Renal cortex interstitium (tissue), 11 donors: ENCODE measurements around the gene MEIS3. TPM values are rescaled to one million over a fixed set of nuclear protein-coding genes. Genes with fewer than 3 reads are reported as not detected.

Experiments used
- DNase-seq, 11 donors: peaks; one replicate each; pipeline ENCODE4 v3.0.0-alpha.2; 2013; ENCODE audit warnings: low read depth in 9 of 11, low spot score in 4 of 11; ENCODE audit errors: extremely low read depth in 1 of 11
- polyA plus RNA-seq, 3 donors: library from polyadenylated mRNA; unstranded; fragments of 120-200 nt; gene quantifications; one replicate each; pipeline ENCODE4 v1.2.1, GENCODE V29; 2013; ENCODE audit not compliant: insufficient read length in 3 of 3

The MEIS3 gene
- polyA plus RNA-seq, 3 donors = 15.0 to 29.5 (median 18.2) TPM

GRCh38 chr19:47443331-47443730, 24.0 kb upstream of the MEIS3 start:
- DNase-seq = no peak

- no peak for DNase-seq
These were observed 19.5 kb upstream of the MEIS3 start for GRCh38 chr19:47438793-47439220.

DNA sequence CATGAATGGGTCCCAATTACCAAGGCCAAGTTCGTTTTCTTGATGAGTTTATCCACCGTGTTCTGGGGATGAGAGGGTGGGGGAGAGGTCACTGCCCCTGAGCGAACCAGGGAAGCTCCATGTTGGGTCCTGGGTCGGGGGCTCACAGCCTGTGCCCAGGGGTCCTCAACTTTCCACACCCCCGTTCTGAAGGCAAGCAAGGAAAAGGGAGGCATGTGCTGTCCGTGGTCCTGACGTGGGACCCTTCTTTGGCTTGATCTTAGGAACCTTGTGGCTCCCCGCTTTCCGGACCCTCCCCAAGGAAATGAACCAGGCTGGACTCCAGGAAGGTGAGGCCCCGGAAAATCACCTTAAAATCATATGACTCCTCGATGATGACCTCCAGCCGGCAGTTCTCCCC, 18.2 kb upstream of the MEIS3 start:
- DNase-seq = no peak

- peak in 3 of 11 donors; percentile 48 to 68 (median 64) for DNase-seq
These were observed 17.5 kb upstream of the MEIS3 start for GRCh38 chr19:47436712-47437401.

DNA sequence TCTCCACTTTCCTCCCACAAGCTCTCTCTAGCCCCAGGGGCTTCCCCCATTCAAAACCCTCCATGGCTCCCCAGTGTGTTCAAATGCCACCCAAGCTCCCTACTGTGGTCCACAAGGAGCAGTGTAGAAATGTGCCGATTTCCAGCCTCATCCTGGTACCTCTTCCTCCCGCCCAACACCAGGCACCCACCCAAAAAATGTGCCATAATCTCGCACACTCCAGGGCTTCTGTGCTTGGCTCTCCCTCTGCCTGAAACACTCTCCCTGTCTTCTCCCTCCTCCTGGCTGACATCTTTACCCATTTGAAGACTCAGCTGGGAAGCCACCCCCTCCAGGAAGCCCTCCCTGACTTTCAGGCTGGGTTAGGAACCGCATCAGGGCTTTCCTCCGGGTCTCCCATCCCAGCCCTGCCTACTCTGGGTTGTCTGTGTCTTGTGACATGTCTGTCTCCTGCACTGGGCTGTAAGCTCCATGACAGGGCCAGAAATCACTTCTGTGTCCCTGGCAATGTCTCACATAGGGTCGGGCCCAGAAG, 16.6 kb upstream of the MEIS3 start:
- no peak for DNase-seq

GRCh38 chr19:47435196-47435595, 15.9 kb upstream of the MEIS3 start:
- DNase-seq = no peak

DNA sequence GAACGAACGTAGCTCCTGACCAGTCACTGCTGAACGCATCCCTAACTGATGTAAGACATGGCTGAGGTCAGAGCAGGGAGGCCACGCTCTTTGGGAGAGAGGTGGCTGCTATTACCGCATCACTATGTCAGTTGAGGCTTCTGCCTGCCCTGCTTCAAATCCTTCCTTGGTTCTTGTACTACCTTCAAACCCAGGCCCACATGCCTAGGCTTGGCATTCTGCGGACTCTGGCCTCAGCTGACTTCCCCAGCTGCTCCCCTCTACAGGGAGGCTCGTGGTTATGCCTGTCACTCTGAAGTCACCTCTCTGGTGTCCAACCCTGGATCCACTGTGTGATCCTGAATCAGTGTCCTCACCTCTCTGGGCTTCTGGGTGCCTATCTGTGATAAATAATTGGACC, 14.8 kb upstream of the MEIS3 start:
- DNase-seq = no peak

GRCh38 chr19:47433121-47433520, 13.8 kb upstream of the MEIS3 start:
- DNase-seq = no peak

DNA sequence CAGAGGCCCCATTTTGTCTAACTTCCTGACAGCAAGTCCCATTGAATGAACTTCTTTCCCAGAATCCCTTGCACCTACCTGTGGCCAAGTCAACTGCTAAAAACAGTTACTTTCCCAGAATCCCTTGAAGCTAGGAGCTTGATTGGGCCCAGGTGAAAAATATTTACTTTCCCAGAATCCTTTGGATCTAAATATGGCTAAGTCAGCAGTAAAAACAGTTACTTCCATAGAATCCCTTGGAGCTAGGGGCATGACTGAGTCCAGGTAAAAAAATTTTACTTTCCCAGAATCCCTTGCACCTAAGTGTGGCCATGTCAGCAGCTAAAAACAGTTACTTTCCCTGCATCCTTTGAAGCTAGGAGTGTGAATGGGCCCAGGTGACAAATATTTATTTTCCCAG, 13.2 kb upstream of the MEIS3 start:
- no peak for DNase-seq

- DNase-seq = no peak
These were observed 12.8 kb upstream of the MEIS3 start for GRCh38 chr19:47432091-47432490.

DNA sequence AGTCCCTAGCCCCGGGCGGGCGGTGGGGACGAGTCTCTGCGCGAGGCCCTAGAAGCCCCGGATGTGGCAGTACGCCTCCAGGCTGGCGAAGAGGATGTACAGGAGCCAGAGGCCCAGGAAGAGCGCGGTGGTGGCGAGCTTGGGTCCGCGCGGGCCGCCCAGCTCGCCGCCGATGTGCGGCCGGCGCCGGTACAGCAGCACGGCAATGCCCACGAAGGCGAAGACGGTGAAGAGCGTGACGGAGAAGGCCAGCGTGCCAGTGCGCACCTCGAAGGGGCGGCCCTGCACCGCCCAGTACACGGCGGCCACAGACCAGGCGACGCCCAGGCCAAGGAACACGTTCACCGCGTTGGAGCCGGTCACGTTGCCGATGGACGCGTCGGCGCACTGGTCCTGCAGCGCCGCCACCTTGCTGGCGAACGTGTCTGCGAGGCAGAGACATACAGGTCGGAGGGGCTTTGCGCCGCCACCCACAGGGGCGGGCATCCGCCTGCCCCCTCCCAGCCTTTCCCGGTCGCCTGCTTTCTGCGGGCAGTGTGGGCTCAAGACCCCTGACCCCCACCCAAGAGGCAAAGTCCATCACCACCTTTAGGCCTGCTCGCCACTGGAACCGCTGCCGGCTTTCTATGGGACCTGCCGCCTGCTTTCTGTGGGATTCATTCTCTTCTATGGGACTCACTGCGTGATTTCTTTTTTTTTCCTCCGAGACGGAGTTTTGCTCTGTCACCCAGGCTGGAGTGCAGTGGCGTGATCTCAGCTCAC, 10.9 kb upstream of the MEIS3 start:
- DNase-seq = no peak

GRCh38 chr19:47429140-47429793, 9.9 kb upstream of the MEIS3 start:
- no peak for DNase-seq

DNA sequence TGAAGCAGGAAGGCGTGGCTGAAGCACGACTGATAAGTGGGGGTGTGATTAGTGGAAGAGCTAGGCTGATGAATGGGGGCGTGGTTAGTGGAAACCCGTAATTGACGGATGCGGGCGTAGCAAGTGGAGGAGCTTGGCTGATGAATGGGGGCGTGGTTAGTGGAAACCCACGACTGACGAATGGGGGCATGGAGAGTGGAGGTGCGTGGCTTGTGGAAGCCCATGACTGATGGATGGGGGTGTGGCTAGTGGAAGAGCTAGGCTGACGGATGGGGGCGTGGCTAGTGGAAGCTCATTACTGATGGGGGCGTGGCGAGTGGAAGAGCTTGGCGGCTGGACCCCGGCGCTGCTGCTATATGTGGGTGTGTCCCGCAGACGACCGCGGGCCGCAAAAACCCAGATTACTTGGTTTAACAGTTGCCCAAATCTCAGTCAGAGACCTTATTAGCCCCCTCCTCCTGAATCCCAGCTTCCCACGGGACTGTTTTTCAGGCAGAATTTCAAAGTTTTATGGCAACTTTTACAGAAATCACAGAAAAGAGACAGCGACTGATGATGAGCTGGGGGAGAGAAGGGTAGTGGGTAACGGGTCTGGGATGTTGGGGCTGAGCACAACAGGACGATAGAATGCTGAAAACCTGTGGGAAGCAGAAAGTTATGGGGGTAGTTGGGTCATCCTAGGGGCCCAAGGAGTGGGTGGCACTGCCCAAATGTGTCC, 9.0 kb upstream of the MEIS3 start:
- peak in 8 of 11 donors; percentile 68 to 91 (median 86) for DNase-seq

DNA sequence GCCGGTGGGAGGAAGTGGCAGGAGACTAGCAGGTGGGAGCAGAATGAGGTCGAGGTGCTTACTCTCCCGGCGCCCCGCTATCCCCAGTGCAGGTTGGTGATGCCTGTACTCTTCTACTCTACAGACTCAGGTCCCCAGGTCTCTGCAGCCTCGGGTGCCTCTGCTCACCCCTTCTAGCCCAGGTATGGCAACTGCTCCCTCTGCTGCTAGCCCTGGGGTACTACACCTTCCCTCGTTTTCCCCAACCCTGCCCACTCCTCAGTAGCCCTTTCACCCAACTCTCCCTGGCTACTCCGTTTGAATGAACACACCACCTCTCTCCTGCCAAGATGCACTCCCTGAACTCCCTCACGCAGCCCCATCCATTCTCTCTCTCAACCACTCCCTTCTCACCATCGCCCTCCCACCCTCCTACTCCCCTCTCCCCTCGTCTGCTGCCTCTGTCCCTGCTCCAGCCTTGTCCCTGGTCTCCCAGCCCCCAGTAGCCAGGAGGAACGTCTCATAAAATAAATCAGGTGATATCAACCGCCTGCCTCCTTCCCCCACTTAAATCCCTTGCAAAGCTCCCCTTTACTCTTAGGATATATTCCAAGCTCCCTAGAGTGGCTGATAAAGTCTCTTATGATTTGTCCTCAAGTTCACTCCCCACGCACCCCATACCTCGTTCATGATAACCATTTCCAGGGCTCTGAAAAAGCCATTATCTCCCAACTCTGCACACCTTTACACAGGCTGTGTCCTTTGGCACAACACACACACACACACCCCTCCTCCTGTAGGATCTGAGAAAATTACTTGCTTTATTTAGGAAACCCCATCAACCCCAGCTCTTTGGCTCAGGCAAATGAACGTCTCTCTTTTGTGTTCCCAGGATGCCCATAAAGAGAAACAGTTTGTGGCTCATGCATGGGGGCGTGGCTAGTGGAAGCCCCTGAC, 8.2 kb upstream of the MEIS3 start:
- peak in 1 of 11 donors; percentile 63 for DNase-seq

- no peak for DNase-seq
These were observed 4.0 kb upstream of the MEIS3 start for GRCh38 chr19:47423203-47423882.

DNA sequence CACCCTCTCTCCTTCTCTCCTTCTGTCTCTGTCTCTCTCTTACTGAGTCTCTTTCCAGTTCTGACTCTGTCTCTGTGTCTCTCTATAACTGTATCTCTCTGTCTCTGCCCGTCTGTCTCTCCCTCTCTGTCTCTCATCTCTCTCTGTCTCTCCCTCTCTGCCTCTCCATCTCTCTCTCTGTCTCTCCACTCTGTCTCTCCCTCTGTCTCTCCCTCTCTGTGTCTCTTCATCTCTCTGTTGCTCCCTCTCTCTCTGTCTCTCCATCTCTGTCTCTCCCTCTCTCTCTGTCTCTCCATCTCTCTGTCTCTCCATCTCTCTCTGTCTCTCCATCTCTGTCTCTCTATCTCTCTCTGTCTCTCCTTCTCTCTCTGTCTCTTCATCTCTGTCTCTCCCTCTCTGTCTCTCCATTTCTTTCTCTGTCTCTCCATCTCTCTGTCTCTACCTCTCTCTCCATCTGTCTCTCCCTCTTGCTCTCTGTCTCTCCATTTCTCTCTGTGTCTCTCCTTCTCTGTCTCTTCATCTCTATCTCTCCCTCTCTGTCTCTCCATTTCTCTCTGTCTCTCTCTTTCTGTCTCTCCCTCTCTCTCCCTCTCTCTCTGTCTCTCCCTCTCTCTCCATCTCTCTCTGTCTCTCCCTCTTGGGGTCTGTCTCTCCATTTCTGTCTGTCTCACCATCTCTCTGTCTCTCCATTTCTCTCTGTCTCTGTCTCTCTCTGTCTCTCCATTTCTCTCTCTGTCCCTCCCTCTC, 3.3 kb upstream of the MEIS3 start:
- no peak for DNase-seq

DNA sequence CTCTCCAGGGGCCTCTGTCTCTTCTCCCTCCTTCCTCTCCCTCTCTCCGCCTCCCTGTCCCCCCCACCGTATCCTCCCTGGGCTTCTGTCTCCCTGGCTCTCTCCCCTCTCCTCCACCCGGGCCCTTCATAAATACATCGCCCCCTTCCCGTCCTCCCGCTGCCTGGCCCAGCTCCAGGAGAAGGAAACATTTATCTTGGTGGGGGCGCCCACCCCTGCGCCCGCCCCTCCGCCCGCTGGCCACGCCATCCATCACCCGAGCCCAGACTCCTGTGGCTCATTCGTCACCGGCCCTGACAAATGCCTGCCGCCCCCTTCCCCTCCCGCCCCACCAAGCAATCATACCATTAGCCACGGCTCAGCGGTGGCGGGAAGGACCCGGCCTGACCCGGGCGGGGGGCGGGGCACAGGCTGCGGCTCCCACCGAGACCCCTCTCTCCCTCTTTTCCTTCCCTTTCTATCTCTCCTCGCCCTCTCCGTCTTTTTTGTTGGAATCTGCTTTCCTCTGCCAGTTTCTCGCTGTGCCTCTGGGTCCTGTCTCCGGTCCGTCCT, 2.6 kb upstream of the MEIS3 start:
- DNase-seq = peak in 3 of 11 donors; percentile 47 to 54 (median 51)
